SH-SY5Y (cell line): ENCODE data around the gene NFIA.

Experiments used
- GATA2 ChIP-seq: IDR thresholded peaks from 2 replicates; pipeline ENCODE4 v1.6.1; 2011; ENCODE audit warnings: mild to moderate bottlenecking, low read depth, low read length
- GATA3 ChIP-seq: IDR thresholded peaks from 2 replicates; pipeline ENCODE4 v1.6.1; 2011; ENCODE audit warnings: low read depth, mild to moderate bottlenecking, low read length, moderate library complexity

DNA sequence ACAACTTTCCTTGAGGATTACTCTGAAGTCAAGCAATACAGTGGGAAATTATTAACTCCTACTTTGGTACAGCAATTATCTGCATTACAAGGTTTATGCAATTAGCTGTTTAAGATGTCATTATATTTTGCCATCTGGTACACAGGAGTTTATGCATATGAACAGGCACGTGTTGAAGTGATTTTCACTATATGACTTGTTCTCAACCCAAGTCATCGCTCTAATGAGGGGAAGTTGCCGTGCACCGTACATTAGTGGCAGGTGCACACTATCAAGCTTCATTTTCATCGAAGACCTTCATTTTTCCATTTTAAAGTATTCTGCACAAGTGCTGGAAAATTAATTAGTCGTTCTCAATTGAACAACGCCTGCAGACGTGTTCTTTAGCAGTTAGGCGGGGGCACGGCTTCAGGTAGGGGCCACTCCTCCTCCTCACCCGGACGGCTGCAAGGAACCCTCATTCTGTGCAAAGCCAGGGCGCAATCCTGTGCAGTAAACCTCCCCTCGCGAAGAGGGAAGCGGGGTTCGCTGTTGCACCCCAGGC lies 39.8 kb upstream of the NFIA start:
- TF ChIP-seq GATA2 (no peak), GATA3 (no peak)
